Measurements from ENCODE around the gene MPP1.
"Not testable (repeated sequence)": the region's sequence is repeated elsewhere in the genome, so short reads cannot be mapped to it uniquely, and the experiment has no call there.

GRCh38 chrX:154816326-154816898 lies 11.1 kb upstream of the MPP1 start:
- TF ChIP-seq, protein P1, sequence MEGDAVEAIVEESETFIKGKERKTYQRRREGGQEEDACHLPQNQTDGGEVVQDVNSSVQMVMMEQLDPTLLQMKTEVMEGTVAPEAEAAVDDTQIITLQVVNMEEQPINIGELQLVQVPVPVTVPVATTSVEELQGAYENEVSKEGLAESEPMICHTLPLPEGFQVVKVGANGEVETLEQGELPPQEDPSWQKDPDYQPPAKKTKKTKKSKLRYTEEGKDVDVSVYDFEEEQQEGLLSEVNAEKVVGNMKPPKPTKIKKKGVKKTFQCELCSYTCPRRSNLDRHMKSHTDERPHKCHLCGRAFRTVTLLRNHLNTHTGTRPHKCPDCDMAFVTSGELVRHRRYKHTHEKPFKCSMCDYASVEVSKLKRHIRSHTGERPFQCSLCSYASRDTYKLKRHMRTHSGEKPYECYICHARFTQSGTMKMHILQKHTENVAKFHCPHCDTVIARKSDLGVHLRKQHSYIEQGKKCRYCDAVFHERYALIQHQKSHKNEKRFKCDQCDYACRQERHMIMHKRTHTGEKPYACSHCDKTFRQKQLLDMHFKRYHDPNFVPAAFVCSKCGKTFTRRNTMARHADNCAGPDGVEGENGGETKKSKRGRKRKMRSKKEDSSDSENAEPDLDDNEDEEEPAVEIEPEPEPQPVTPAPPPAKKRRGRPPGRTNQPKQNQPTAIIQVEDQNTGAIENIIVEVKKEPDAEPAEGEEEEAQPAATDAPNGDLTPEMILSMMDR (IDR thresholded peaks at IDR 0.05): not testable (repeated sequence)
- not testable (repeated sequence) for TF ChIP-seq POLR2A (IDR thresholded peaks at IDR 0.05)
